ENCODE results near the gene CNOT6L.

CNOT6L gene

GRCh38 chr4:77761595-77761994, 57.6 kb downstream of the CNOT6L start:
- no peak overlapping the region for H3K9ac ChIP-seq (ENCODE audit: low read depth, low read length, poor library complexity, severe bottlenecking)
- H3K4me2 ChIP-seq (ENCODE audit: low read depth, low read length, poor library complexity, severe bottlenecking) = no peak overlapping the region
- H3K9me3 ChIP-seq (ENCODE audit: insufficient read depth, low read depth, low read length) = peaks cover 18% of the 10 kb centered on the region
- no peaks in the 10 kb centered on the region for H3K9me2 ChIP-seq (replicated peaks; ENCODE audit: low read depth, low read length)
- H3K27me3 ChIP-seq (ENCODE audit: insufficient read depth, low read length, poor library complexity, severe bottlenecking) = no peaks in the 10 kb centered on the region
- H3K4me1 ChIP-seq (ENCODE audit: insufficient read depth, low read length, poor library complexity, severe bottlenecking) = no peaks in the 10 kb centered on the region
- H3K36me3 ChIP-seq (ENCODE audit: insufficient read depth, low read length) = peaks cover 67% of the 10 kb centered on the region
- no peak for TF ChIP-seq EZH2phosphoT487 (IDR thresholded peaks at IDR 0.05; ENCODE audit: borderline replicate concordance)
- TF ChIP-seq CTCF (conservative IDR thresholded peaks at IDR 0.05; ENCODE audit: low read length) = no peak
- H3F3A ChIP-seq (ENCODE audit: low read depth) = no peaks in the 10 kb centered on the region
- no peak overlapping the region for H2AFZ ChIP-seq (ENCODE audit: low read length)
- no peaks in the 10 kb centered on the region for H4K20me1 ChIP-seq (ENCODE audit: insufficient read depth, low read length, poor library complexity, severe bottlenecking)
- H3K79me2 ChIP-seq (ENCODE audit: insufficient read depth, low read length) = peaks cover 43% of the 10 kb centered on the region
- no peak overlapping the region for H3K4me3 ChIP-seq (ENCODE audit: low read length, poor library complexity, severe bottlenecking)

DNA sequence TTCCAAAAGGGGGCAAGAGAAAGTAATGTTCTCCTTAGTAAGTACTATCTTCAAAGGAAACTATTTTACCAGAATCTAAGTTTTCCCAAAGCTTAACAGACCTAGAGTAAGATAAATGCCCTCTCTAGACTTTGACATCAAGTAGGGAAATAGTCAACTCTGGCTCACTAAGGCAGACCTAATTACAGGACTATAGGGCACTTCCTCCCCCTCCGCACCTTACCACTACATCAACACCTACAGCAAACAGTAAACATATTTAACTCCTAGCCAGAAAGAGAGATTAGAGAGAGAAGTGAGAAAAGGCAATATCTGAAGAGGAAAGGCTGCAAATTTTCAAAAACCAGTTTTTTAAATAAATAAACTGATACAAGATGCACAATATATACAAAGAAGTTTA, 60.4 kb downstream of the CNOT6L start:
- H3F3A ChIP-seq (ENCODE audit: low read depth) = no peaks in the 10 kb centered on the region
- no peaks in the 10 kb centered on the region for H3K4me1 ChIP-seq (ENCODE audit: insufficient read depth, low read length, poor library complexity, severe bottlenecking)
- no peaks in the 10 kb centered on the region for H4K20me1 ChIP-seq (ENCODE audit: insufficient read depth, low read length, poor library complexity, severe bottlenecking)
- peaks cover 70% of the 10 kb centered on the region for H3K36me3 ChIP-seq (ENCODE audit: insufficient read depth, low read length)
- H3K4me2 ChIP-seq (ENCODE audit: low read depth, low read length, poor library complexity, severe bottlenecking) = no peak overlapping the region
- no peaks in the 10 kb centered on the region for H3K9me2 ChIP-seq (replicated peaks; ENCODE audit: low read depth, low read length)
- H3K4me3 ChIP-seq (ENCODE audit: low read length, poor library complexity, severe bottlenecking) = no peak overlapping the region
- TF ChIP-seq EZH2phosphoT487 (IDR thresholded peaks at IDR 0.05; ENCODE audit: borderline replicate concordance) = no peak
- TF ChIP-seq CTCF (conservative IDR thresholded peaks at IDR 0.05; ENCODE audit: low read length) = no peak
- no peak overlapping the region for H2AFZ ChIP-seq (ENCODE audit: low read length)
- peaks cover 18% of the 10 kb centered on the region for H3K9me3 ChIP-seq (ENCODE audit: insufficient read depth, low read depth, low read length)
- no peak overlapping the region for H3K9ac ChIP-seq (ENCODE audit: low read depth, low read length, poor library complexity, severe bottlenecking)
- H3K79me2 ChIP-seq (ENCODE audit: insufficient read depth, low read length) = peaks cover 43% of the 10 kb centered on the region
- no peaks in the 10 kb centered on the region for H3K27me3 ChIP-seq (ENCODE audit: insufficient read depth, low read length, poor library complexity, severe bottlenecking)

- Histone ChIP-seq H3K9me2 (replicated peaks; ENCODE audit: low read depth, low read length) (no peaks in the 10 kb centered on the region), H3K36me3 (ENCODE audit: insufficient read depth, low read length) (peaks cover 65% of the 10 kb centered on the region), H3K27me3 (ENCODE audit: insufficient read depth, low read length, poor library complexity, severe bottlenecking) (no peaks in the 10 kb centered on the region)
Observed at GRCh38 chr4:77751764-77752163, 67.4 kb downstream of the CNOT6L start.

More at GRCh38 chr4:77751764-77752163, 67.4 kb downstream of the CNOT6L start:
- TF ChIP-seq EZH2phosphoT487 (IDR thresholded peaks at IDR 0.05; ENCODE audit: borderline replicate concordance) (no peak), CTCF (conservative IDR thresholded peaks at IDR 0.05; ENCODE audit: low read length) (no peak)
- peaks cover 16% of the 10 kb centered on the region for H3K9me3 ChIP-seq (ENCODE audit: insufficient read depth, low read depth, low read length)
- no peak overlapping the region for H3K4me3 ChIP-seq (ENCODE audit: low read length, poor library complexity, severe bottlenecking)
- H2AFZ ChIP-seq (ENCODE audit: low read length) = no peak overlapping the region
- H3K4me2 ChIP-seq (ENCODE audit: low read depth, low read length, poor library complexity, severe bottlenecking) = no peak overlapping the region
- H3K9ac ChIP-seq (ENCODE audit: low read depth, low read length, poor library complexity, severe bottlenecking) = no peak overlapping the region
- H4K20me1 ChIP-seq (ENCODE audit: insufficient read depth, low read length, poor library complexity, severe bottlenecking) = no peaks in the 10 kb centered on the region
- peaks cover 20% of the 10 kb centered on the region; the same call in 1 of the 2 replicates for H3K79me2 ChIP-seq (ENCODE audit: insufficient read depth, low read length)
- H3F3A ChIP-seq (ENCODE audit: low read depth) = no peaks in the 10 kb centered on the region
- H3K4me1 ChIP-seq (ENCODE audit: insufficient read depth, low read length, poor library complexity, severe bottlenecking) = no peaks in the 10 kb centered on the region

Data from Loucy (cell line).